Transverse colon (tissue), 4 donors: ENCODE measurements around the gene C2orf42. TPM values are rescaled to one million over a fixed set of nuclear protein-coding genes. Genes with fewer than 3 reads are reported as not detected.
"Not testable (repeated sequence)": the region's sequence is repeated elsewhere in the genome, so short reads cannot be mapped to it uniquely, and the experiment has no call there.

Source experiments
- DNase-seq: peaks from one replicate; pipeline ENCODE4 v3.0.0-alpha.2; 2019
- H3K27ac ChIP-seq, 4 donors: fragments of 200-600 bp; sonication (generic); 2 replicates each; pipeline ENCODE4 v1.5.1; 2016 to 2018; ENCODE audit warnings: inconsistent platforms in 4 of 4
- H3K27me3 ChIP-seq: fragments of 200-600 bp; sonication (generic); 2 replicates; pipeline ENCODE4 v1.5.1; 2017; ENCODE audit warnings: inconsistent platforms
- H3K36me3 ChIP-seq, 4 donors: fragments of 200-600 bp; sonication (generic); 2 replicates each; pipeline ENCODE4 v1.5.1; 2017 to 2019; ENCODE audit warnings: inconsistent platforms in 4 of 4
- H3K4me1 ChIP-seq, 4 donors: fragments of 200-600 bp; sonication (generic); 2 replicates each; pipeline ENCODE4 v1.5.1; 2017 to 2020; ENCODE audit warnings: inconsistent platforms in 4 of 4
- H3K4me3 ChIP-seq, 4 donors: fragments of 200-600 bp; sonication (generic); 1 replicate in 1 of 4; 2 replicates in 3 of 4; pipeline versions ENCODE4 v1.5.1 to v1.6.1; 2017 to 2019; ENCODE audit warnings: inconsistent platforms in 4 of 4
- H3K9me3 ChIP-seq, 2 donors: fragments of 200-600 bp; sonication (generic); 2 replicates each; pipeline ENCODE4 v1.5.1; 2017 to 2019; ENCODE audit warnings: inconsistent platforms in 2 of 2
- CTCF ChIP-seq, 5 experiments: fragments of 200-600 bp in 3 of 5; fragments of 450-650 bp in 2 of 5; sonication (generic) in 3 of 5; IDR thresholded peaks; 1 replicate in 2 of 5; 2 replicates in 3 of 5; pipeline ENCODE4 v1.5.1; 2016 to 2017; ENCODE audit warnings: antibody characterized with exemption in 5 of 5, inconsistent platforms in 3 of 5, mild to moderate bottlenecking in 2 of 5, moderate library complexity in 1 of 5
- EP300 ChIP-seq: sonication (generic); formaldehyde crosslinking; IDR thresholded peaks from one replicate; pipeline ENCODE4 v1.6.1; 2017; ENCODE audit warnings: antibody characterized with exemption, low read depth
- POLR2A ChIP-seq: fragments of 450-650 bp; IDR thresholded peaks from one replicate; pipeline ENCODE4 v1.6.1; 2016; ENCODE audit warnings: antibody characterized with exemption, mild to moderate bottlenecking, moderate library complexity
- POLR2AphosphoS5 ChIP-seq, 3 donors: sonication (generic); formaldehyde crosslinking; IDR thresholded peaks; one replicate each; pipeline ENCODE4 v1.6.1; 2016; ENCODE audit warnings: antibody characterized with exemption in 3 of 3
- whole genome bisulfite sequencing, 2 donors: methylation state at CpG; one replicate each; pipeline ENCODE4 v1.1.5; 2018; ENCODE audit warnings: low coverage in 1 of 2; 5-methylcytosine and 5-hydroxymethylcytosine counted together
- in situ Hi-C, 4 donors: fragments of 200-750 bp; cut with MboI; loops; one replicate each; pipeline versions ENCODE4 v1.15.0 to v1.15.1; 2017; ENCODE audit warnings: low sequenced_read_pairs in 3 of 4, low pct_ligation_motif_present in 1 of 4, low pct_unique_long_range_greater_than_20kb in 1 of 4
- intact Hi-C: fragments of 100-400 bp; cut with DNase I; formaldehyde crosslinking; loops from one replicate; pipeline ENCODE4 v1.15.1; 2023; ENCODE audit warnings: low total_unique reads
- total RNA-seq, 4 donors: library from RNA; depleted of rRNA; stranded (reverse); fragments of >200 nt; gene quantifications; one replicate each; pipeline ENCODE4 v1.1.0, GENCODE V29; 2016

C2orf42 gene
- total RNA-seq, 4 donors from 2014 or later = 2.2 to 14.0 (median 11.1) TPM

- intact Hi-C loops (no loop called here), in situ Hi-C loops (no loop called here)
- Histone ChIP-seq H3K9me3 (no peaks in the 10 kb centered on the region), H3K4me1 (no peaks in the 10 kb centered on the region), H3K4me3 (no peak overlapping the region), H3K27ac (no peak overlapping the region), H3K36me3 (peaks cover 0 to 40% (median 13%) of the 10 kb centered on the region in 4 donors), H3K27me3 (no peaks in the 10 kb centered on the region)
- 54 to 60% methylated on average over 1 to 2 of the region's 2 CpGs for WGBS, 2 donors
- DNase-seq = peak; percentile 30
- no peak for TF ChIP-seq POLR2AphosphoS5 (IDR thresholded peaks at IDR 0.05)
- TF ChIP-seq CTCF (IDR thresholded peaks at IDR 0.05) = no peak
- TF ChIP-seq POLR2A = no peak
- no peak for TF ChIP-seq EP300
These were observed 29.7 kb downstream of the C2orf42 start for GRCh38 chr2:70161069-70161534.

GRCh38 chr2:70160545-70160944, 30.3 kb downstream of the C2orf42 start:
- Histone ChIP-seq H3K27me3 (no peaks in the 10 kb centered on the region), H3K27ac (no peak overlapping the region), H3K4me1 (no peaks in the 10 kb centered on the region), H3K36me3 (peaks cover 0 to 40% (median 10%) of the 10 kb centered on the region in 4 donors), H3K9me3 (no peaks in the 10 kb centered on the region), H3K4me3 (no peak overlapping the region)
- no peak for DNase-seq
- in situ Hi-C loops = no loop called here
- TF ChIP-seq CTCF (IDR thresholded peaks at IDR 0.05) (no peak), EP300 (no peak), POLR2A (no peak), POLR2AphosphoS5 (IDR thresholded peaks at IDR 0.05) (no peak)
- intact Hi-C loops = no loop called here
- 85 to 88% methylated on average over 6 of the region's 6 CpGs for WGBS, 2 donors

- in situ Hi-C loops = loop anchor here (5.0 to 10.0 kb wide), 4 partner anchors 74 to 244 kb away; partner anchors contain the start of gene MXD1 (in 2 of the 4)
- H3K4me3 ChIP-seq, H3K36me3 ChIP-seq, DNase-seq, intact Hi-C loops, H3K27me3 ChIP-seq, H3K4me1 ChIP-seq, H3K9me3 ChIP-seq, H3K27ac ChIP-seq: not testable (repeated sequence)
- 93 to 100% methylated on average over 3 to 19 of the region's 19 CpGs for WGBS, 2 donors
These were observed 41.6 kb downstream of the C2orf42 start for GRCh38 chr2:70149130-70149686.

- in situ Hi-C loops = loop anchor here (5.0 to 10.0 kb wide), 4 partner anchors 73 to 243 kb away; partner anchors contain the start of gene MXD1 (in 2 of the 4)
- H3K4me1 ChIP-seq, DNase-seq, H3K27ac ChIP-seq, H3K9me3 ChIP-seq, H3K36me3 ChIP-seq, intact Hi-C loops, H3K27me3 ChIP-seq, H3K4me3 ChIP-seq: not testable (repeated sequence)
- WGBS, 2 donors = 95% methylated on average over 25 of the region's 25 CpGs; no CpG with 5 or more reads in 1 of the 2 donors
These were observed 42.5 kb downstream of the C2orf42 start for GRCh38 chr2:70148211-70148760.

GRCh38 chr2:70145851-70146739, 44.7 kb downstream of the C2orf42 start:
- WGBS, 2 donors = 79 to 81% methylated on average over 3 to 9 of the region's 9 CpGs
- Histone ChIP-seq H3K4me3 (no peak overlapping the region), H3K36me3 (peaks cover 0 to 2% (median 0%) of the 10 kb centered on the region in 4 donors), H3K27ac (no peak overlapping the region), H3K27me3 (no peaks in the 10 kb centered on the region), H3K4me1 (peaks cover 5 to 16% (median 15%) of the 10 kb centered on the region in 4 donors), H3K9me3 (no peaks in the 10 kb centered on the region)
- TF ChIP-seq CTCF (IDR thresholded peaks at IDR 0.05) (no peak), POLR2A (no peak), EP300 (no peak), POLR2AphosphoS5 (IDR thresholded peaks at IDR 0.05) (no peak)
- no peak for DNase-seq
- intact Hi-C loops (no loop called here), in situ Hi-C loops (loop anchor here (5.0 to 10.0 kb wide), 4 partner anchors 71 to 241 kb away; partner anchors contain the start of gene MXD1 (in 2 of the 4))
